Endothelial cell of umbilical vein (primary cell): ENCODE data around the gene RBM4. TPM values are rescaled to one million over a fixed set of nuclear protein-coding genes. Genes with fewer than 3 reads are reported as not detected.

Source experiments
- BruUV-seq: library from RNA; stranded (reverse); fragments of 400-500 nt; replicated peaks from 2 replicates; lab custom pipeline; 2021; lab: Mats Ljungman, UMichigan
- CTCF ChIA-PET: fragments of 300-600, 350-600 bp; sonication (Branson Sonifier 250); formaldehyde crosslinking; loops from one replicate; lab custom pipeline; 2021; ENCODE audit warnings: antibody characterized with exemption, inconsistent platforms; lab: Charles Lee
- POLR2A ChIA-PET: fragments of 300-600, 350-600 bp; sonication (Branson Sonifier 250); formaldehyde crosslinking; loops from one replicate; lab custom pipeline; 2021; ENCODE audit warnings: antibody characterized with exemption, inconsistent platforms; lab: Charles Lee
- DNase-seq: peaks from one replicate; pipeline ENCODE4 v3.0.0-alpha.2; 2011; ENCODE audit warnings: low read depth, low spot score
- FAIRE-seq: peaks from 2 replicates; lab custom pipeline; 2011; peaks lifted over from hg19 to GRCh38; lab: Jason Lieb, UNC
- H2AFZ ChIP-seq: 2 replicates; pipeline ENCODE4 v1.6.0; 2012; ENCODE audit warnings: low read depth, low read length, control low read depth, inconsistent platforms
- H3K27ac ChIP-seq: 2 replicates; pipeline ENCODE4 v1.5.1; 2011; ENCODE audit warnings: low read depth, mild to moderate bottlenecking, control low read depth, low read length, moderate library complexity; ENCODE audit not compliant: insufficient read depth
- H3K27me3 ChIP-seq, 2 experiments: 2 replicates each; pipeline versions ENCODE4 v1.6.0 to v1.6.1; 2011; ENCODE audit warnings: low read length in 2 of 2, mixed read lengths in 1 of 2; ENCODE audit not compliant: control insufficient read depth in 2 of 2, insufficient read depth in 2 of 2
- H3K36me3 ChIP-seq, 2 experiments: 2 replicates in 1 of 2; 3 replicates in 1 of 2; pipeline ENCODE4 v1.5.1; 2011; ENCODE audit warnings: low read length in 2 of 2, mild to moderate bottlenecking in 1 of 2, moderate library complexity in 1 of 2; ENCODE audit not compliant: control insufficient read depth in 2 of 2, insufficient read depth in 2 of 2; ENCODE audit errors: extremely low read depth in 1 of 2
- H3K4me1 ChIP-seq: 3 replicates; pipeline ENCODE4 v1.5.1; 2011; ENCODE audit warnings: mild to moderate bottlenecking, low read length; ENCODE audit not compliant: control insufficient read depth, insufficient read depth; ENCODE audit errors: extremely low read depth
- H3K4me2 ChIP-seq: 2 replicates; pipeline ENCODE4 v1.6.1; 2011; ENCODE audit warnings: low read length, control low read depth, mixed read lengths; ENCODE audit not compliant: insufficient read depth
- H3K4me3 ChIP-seq, 3 experiments: fragments of 200-600 bp in 1 of 3; sonication (generic), shearing (Covaris generic) in 1 of 3; replicated peaks in 1 of 3; 2 replicates each; pipeline ENCODE4 v1.5.1; 2011 to 2016; ENCODE audit warnings: control low read depth in 3 of 3, low read length in 3 of 3, mild to moderate bottlenecking in 2 of 3, inconsistent platforms in 1 of 3, low read depth in 1 of 3, moderate library complexity in 1 of 3; ENCODE audit not compliant: insufficient read depth in 1 of 3
- H3K79me2 ChIP-seq: 2 replicates; pipeline ENCODE4 v1.6.0; 2012; ENCODE audit warnings: low read length, inconsistent platforms; ENCODE audit not compliant: control insufficient read depth, insufficient read depth
- H3K9ac ChIP-seq: replicated peaks from 2 replicates; pipeline ENCODE3; 2011; ENCODE audit warnings: low read length, control low read depth; ENCODE audit not compliant: insufficient read depth; ENCODE audit errors: extremely low read depth
- H3K9me1 ChIP-seq: replicated peaks from 3 replicates; pipeline ENCODE4 v1.6.0; 2011; ENCODE audit warnings: mild to moderate bottlenecking, low read length; ENCODE audit not compliant: control insufficient read depth, insufficient read depth; ENCODE audit errors: extremely low read depth
- H3K9me3 ChIP-seq: replicated peaks from 2 replicates; pipeline ENCODE4 v1.5.1; 2012; ENCODE audit warnings: low read length, inconsistent platforms; ENCODE audit not compliant: control insufficient read depth, insufficient read depth
- H4K20me1 ChIP-seq: replicated peaks from 2 replicates; pipeline ENCODE3; 2011; ENCODE audit warnings: mild to moderate bottlenecking, low read length; ENCODE audit not compliant: control insufficient read depth, insufficient read depth; ENCODE audit errors: extremely low read depth
- CTCF ChIP-seq, 2 donors: IDR thresholded peaks; 1 replicate in 1 of 2; 2 replicates in 1 of 2; pipeline ENCODE4 v1.5.1; 2011; ENCODE audit warnings: low read length in 2 of 2, mild to moderate bottlenecking in 2 of 2, moderate library complexity in 2 of 2, control low read depth in 1 of 2, inconsistent platforms in 1 of 2, low read depth in 1 of 2; ENCODE audit not compliant: insufficient read depth in 1 of 2; ENCODE audit errors: extremely low read depth in 1 of 2
- EZH2 ChIP-seq: IDR thresholded peaks from 2 replicates; pipeline ENCODE4 v1.6.1; 2012; ENCODE audit warnings: borderline replicate concordance, low read depth, mild to moderate bottlenecking, moderate library complexity, low read length, inconsistent platforms; ENCODE audit not compliant: severe bottlenecking
- FOS ChIP-seq: IDR thresholded peaks from 2 replicates; pipeline ENCODE4 v1.6.1; 2011; ENCODE audit warnings: mild to moderate bottlenecking, low read length, moderate library complexity, borderline replicate concordance; ENCODE audit not compliant: insufficient read depth
- GATA2 ChIP-seq: IDR thresholded peaks from 2 replicates; pipeline ENCODE4 v1.7.0; 2011; ENCODE audit warnings: low read depth, mild to moderate bottlenecking, moderate library complexity, mixed read lengths, low read length; ENCODE audit not compliant: insufficient read length, insufficient read depth
- JUN ChIP-seq: IDR thresholded peaks from 2 replicates; pipeline ENCODE4 v1.6.1; 2011; ENCODE audit warnings: borderline replicate concordance, low read depth; ENCODE audit not compliant: insufficient read length, insufficient read depth
- MAX ChIP-seq: IDR thresholded peaks from 2 replicates; pipeline ENCODE4 v1.6.1; 2011; ENCODE audit not compliant: insufficient read depth, insufficient read length
- MYC ChIP-seq: IDR thresholded peaks from one replicate; pipeline ENCODE4 v1.6.1; 2011; ENCODE audit warnings: mild to moderate bottlenecking, low read depth, low read length
- POLR2A ChIP-seq: IDR thresholded peaks from 2 replicates; pipeline ENCODE4 v1.6.1; 2012; ENCODE audit warnings: low read depth, mild to moderate bottlenecking, control low read depth, low read length
- POLR2AphosphoS5 ChIP-seq: IDR thresholded peaks from 2 replicates; pipeline ENCODE4 v1.6.1; 2012; ENCODE audit warnings: low read depth, mild to moderate bottlenecking, control low read depth, low read length, moderate library complexity; ENCODE audit not compliant: insufficient read depth
- dilution Hi-C: fragments of 300-500 bp; cut with MboI; formaldehyde crosslinking; loops from one replicate; pipeline ENCODE4 v1.15.0; 2019; ENCODE audit warnings: low sequenced_read_pairs; ENCODE audit not compliant: extremely low pct_ligation_motif_present
- intact Hi-C: fragments of 100-400 bp; cut with micrococcal nuclease; formaldehyde crosslinking; loops from one replicate; pipeline ENCODE4 v1.10.0; 2022
- polyA plus RNA-seq, 4 experiments: library from polyadenylated mRNA; depleted of rRNA in 3 of 4; stranded (reverse) in 3 of 4; unstranded in 1 of 4; fragments of >200 nt; gene quantifications; 2 replicates each; pipeline versions ENCODE4 v1.2.1 to v1.2.3, GENCODE V29; 2011 to 2012; ENCODE audit warnings: missing spikeins in 1 of 4
- total RNA-seq: library from RNA; stranded (reverse); gene quantifications from 2 replicates; pipeline ENCODE4 v1.2.3, GENCODE V29; 2021

RBM4 gene
- total and polyA plus RNA-seq, 2 donors (not counting 3 experiments of a cell fraction or from before 2014, with no cell fraction given): 153 to 361 TPM

DNA sequence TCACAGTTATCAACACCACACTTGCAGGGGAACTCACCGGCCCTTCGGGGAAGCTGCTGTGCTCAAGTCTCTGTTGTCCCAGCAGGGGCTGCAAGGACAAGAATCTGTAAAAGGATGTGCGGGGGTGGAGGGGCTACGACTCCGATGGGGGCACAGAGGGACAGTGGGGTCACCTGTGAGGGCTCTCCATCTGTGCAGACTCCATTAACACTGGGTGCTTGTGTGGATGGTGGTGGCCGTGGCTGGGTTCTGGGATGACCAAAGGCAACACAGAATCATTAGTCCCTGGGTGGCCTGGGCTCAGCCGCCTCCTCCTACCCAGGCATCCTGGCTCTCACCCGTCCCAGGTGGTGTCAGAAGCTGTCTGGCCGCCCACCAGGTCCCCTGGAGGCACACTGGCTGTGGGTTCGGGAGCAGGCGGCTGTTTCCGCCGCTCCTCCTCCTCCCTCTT is 49.4 kb downstream of the RBM4 start:
- H3K9me1 ChIP-seq: no peaks in the 10 kb centered on the region
- no peak overlapping the region for H3K4me3 ChIP-seq
- H3K9me3 ChIP-seq: no peaks in the 10 kb centered on the region
- no peaks in the 10 kb centered on the region for H3K79me2 ChIP-seq
- DNase-seq (no peak), FAIRE-seq (no peak)
- dilution Hi-C loops (no loop called here), intact Hi-C loops (no loop called here)
- no peak overlapping the region for H3K4me2 ChIP-seq
- TF ChIP-seq EZH2 (no peak), GATA2 (no peak)
- ChIA-PET CTCF (interaction anchor here (0.9 kb wide), 1 partner anchor 147 kb away, joined by 3 read pairs; no protein-coding TSS in a partner anchor), POLR2A (no interaction called here)
- H2AFZ ChIP-seq: no peak overlapping the region
- no peaks in the 10 kb centered on the region for H3K36me3 ChIP-seq
- H3K4me1 ChIP-seq: no peaks in the 10 kb centered on the region
- no peak overlapping the region for H3K9ac ChIP-seq
- H3K27ac ChIP-seq: no peak overlapping the region
- no peaks in the 10 kb centered on the region for H4K20me1 ChIP-seq
- H3K27me3 ChIP-seq: no peaks in the 10 kb centered on the region
- BruUV-seq: no TSS peak

- ChIA-PET POLR2A (no interaction called here), CTCF (interaction anchor here (0.9 kb wide), 1 partner anchor 146 kb away, joined by 3 read pairs; no protein-coding TSS in a partner anchor)
- Histone ChIP-seq H3K27me3 (no peaks in the 10 kb centered on the region), H4K20me1 (no peaks in the 10 kb centered on the region), H2AFZ (no peak overlapping the region), H3K9me3 (no peaks in the 10 kb centered on the region), H3K36me3 (no peaks in the 10 kb centered on the region), H3K9ac (no peak overlapping the region), H3K4me2 (no peak overlapping the region), H3K27ac (no peak overlapping the region), H3K9me1 (no peaks in the 10 kb centered on the region), H3K4me1 (no peaks in the 10 kb centered on the region), H3K79me2 (no peaks in the 10 kb centered on the region), H3K4me3 (no peak overlapping the region)
- TF ChIP-seq POLR2A (no peak), MYC (no peak), GATA2 (no peak), MAX (no peak), CTCF (IDR thresholded peaks at IDR 0.05; ENCODE audit: extremely low read depth in 1 of 2, insufficient read depth in 1 of 2, low read depth in 1 of 2, low read length in 2 of 2) (no peak), EZH2 (no peak), POLR2AphosphoS5 (no peak), JUN (no peak), FOS (no peak)
- FAIRE-seq: no peak
- intact Hi-C loops (no loop called here), dilution Hi-C loops (no loop called here)
- DNase-seq: no peak
- no TSS peak for BruUV-seq
Measured at GRCh38 chr11:66688561-66689534, 50.3 kb downstream of the RBM4 start.
